GM18861 (cell line): ENCODE measurements around the gene PLXNB3.
"Not testable (repeated sequence)": the region's sequence is repeated elsewhere in the genome, so short reads cannot be mapped to it uniquely, and the experiment has no call there.

Experiments
- ATAC-seq: cut with Tn5 transposase; IDR thresholded peaks from one replicate; pipeline ENCODE4 v1.9.1; 2021; ENCODE audit not compliant: unreplicated experiment

The PLXNB3 gene

GRCh38 chrX:153732401-153732800 lies 31.6 kb upstream of the PLXNB3 start:
- ATAC-seq, result no peak

GRCh38 chrX:153733651-153734240 lies 30.3 kb upstream of the PLXNB3 start:
- no peak for ATAC-seq

GRCh38 chrX:153734871-153735270 lies 29.2 kb upstream of the PLXNB3 start:
- ATAC-seq, result no peak

GRCh38 chrX:153735274-153735673 lies 28.8 kb upstream of the PLXNB3 start:
- ATAC-seq, result no peak

GRCh38 chrX:153736071-153736820 lies 27.8 kb upstream of the PLXNB3 start:
- ATAC-seq, result no peak

GRCh38 chrX:153736871-153737441 lies 27.1 kb upstream of the PLXNB3 start:
- ATAC-seq, result no peak

- no peak for ATAC-seq
Observed at GRCh38 chrX:153738056-153738605, 25.9 kb upstream of the PLXNB3 start.

- ATAC-seq, result no peak
Observed at GRCh38 chrX:153739754-153740486, 24.1 kb upstream of the PLXNB3 start.

GRCh38 chrX:153740631-153741222 lies 23.3 kb upstream of the PLXNB3 start:
- no peak for ATAC-seq

GRCh38 chrX:153741446-153741845 lies 22.6 kb upstream of the PLXNB3 start:
- ATAC-seq, result no peak

- not testable (repeated sequence) for ATAC-seq
Observed at GRCh38 chrX:153742111-153742510, 21.9 kb upstream of the PLXNB3 start.

- ATAC-seq, result not testable (repeated sequence)
Observed at GRCh38 chrX:153742796-153743467, 21.1 kb upstream of the PLXNB3 start.

GRCh38 chrX:153743468-153744209 lies 20.4 kb upstream of the PLXNB3 start:
- ATAC-seq, result not testable (repeated sequence)

- ATAC-seq, result no peak
Observed at GRCh38 chrX:153744210-153745066, 19.6 kb upstream of the PLXNB3 start.

- not testable (repeated sequence) for ATAC-seq
Observed at GRCh38 chrX:153745067-153745433, 19.0 kb upstream of the PLXNB3 start.

- ATAC-seq, result no peak
Observed at GRCh38 chrX:153746359-153746758, 17.7 kb upstream of the PLXNB3 start.

GRCh38 chrX:153746991-153747390 lies 17.1 kb upstream of the PLXNB3 start:
- not testable (repeated sequence) for ATAC-seq

GRCh38 chrX:153749017-153749416 lies 15.0 kb upstream of the PLXNB3 start:
- not testable (repeated sequence) for ATAC-seq
